GM12865 (cell line): ENCODE results near the gene CATSPER1.

ENCODE experiments used
- DNase-seq: peaks from one replicate; pipeline ENCODE4 v3.0.0; 2010; ENCODE audit warnings: low read depth
- H3K4me3 ChIP-seq: 2 replicates; pipeline ENCODE4 v1.5.1; 2011; ENCODE audit warnings: mild to moderate bottlenecking, low read depth, low read length, control low read depth
- CTCF ChIP-seq: IDR thresholded peaks from 2 replicates; pipeline ENCODE4 v1.5.1; 2011; ENCODE audit warnings: low read length, control low read depth, low read depth, inconsistent platforms; ENCODE audit not compliant: insufficient read depth; ENCODE audit errors: missing control alignments

CATSPER1 gene

DNA sequence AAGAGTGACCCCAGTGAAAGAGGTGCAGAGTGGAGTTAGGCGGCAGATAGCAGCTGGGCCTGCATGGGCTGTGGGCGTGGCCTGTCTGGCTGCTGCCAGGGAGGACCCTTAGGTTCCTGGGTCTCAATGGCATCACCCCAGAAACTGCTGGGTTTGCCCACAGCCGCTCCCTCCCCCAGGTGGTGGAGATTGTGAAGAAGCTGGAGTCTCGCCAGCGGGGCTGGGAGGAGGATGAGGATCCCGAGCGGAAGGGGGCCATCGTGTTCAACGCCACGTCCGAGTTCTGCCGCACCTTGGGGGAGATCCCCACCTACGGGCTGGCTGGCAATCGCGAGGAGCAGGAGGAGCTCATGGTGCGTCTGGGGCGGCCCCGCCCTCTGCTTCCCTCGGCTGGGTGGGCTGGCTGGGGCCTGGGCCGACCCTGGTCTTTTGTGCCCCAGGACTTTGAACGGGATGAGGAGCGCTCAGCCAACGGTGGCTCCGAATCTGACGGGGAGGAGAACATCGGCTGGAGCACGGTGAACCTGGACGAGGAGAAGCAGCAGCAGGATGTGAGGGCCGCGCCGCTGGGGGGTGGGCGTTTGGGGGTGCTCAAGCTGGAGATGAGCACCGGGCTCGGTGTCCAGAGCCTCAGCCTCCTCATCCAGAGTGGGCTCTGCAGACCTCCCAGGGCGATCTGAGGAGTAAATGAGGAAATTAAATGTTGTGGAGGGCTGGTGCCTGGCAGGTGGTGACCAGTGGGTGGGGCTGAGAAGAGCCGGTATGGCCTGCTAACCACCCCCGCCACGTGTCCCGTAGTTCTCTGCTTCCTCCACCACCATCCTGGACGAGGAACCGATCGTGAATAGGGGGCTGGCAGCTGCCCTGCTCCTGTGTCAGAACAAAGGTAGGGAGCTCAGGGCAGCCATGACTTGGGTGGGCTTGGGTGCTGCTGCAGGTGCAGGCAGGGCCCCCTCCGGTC lies 49.8 kb downstream of the CATSPER1 start:
- DNase-seq = no peak
- H3K4me3 ChIP-seq = no peak overlapping the region
- TF ChIP-seq CTCF = no peak

DNA sequence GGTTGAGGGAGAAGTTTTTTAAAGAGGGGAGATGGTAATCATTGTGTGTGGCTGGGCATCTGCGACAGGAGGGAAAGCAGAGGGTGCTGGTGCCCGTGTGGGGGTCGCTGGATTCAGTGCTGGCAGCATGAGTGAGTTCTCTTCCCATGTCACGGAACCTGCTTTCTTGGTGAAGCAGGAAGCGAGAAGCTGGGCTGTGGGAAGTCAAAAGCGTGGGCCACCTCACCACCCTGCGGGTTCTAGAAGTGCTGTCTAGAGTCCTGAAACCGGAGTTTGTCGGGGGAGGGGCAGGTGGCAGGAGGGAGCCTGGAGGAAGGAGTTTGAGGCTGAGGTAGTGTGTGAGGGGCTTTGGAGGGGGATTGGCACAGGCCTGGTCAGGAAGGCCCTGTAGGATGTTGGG lies 50.5 kb downstream of the CATSPER1 start:
- TF ChIP-seq CTCF = no peak
- no peak for DNase-seq
- H3K4me3 ChIP-seq = no peak overlapping the region

GRCh38 chr11:65973439-65974110 lies 52.7 kb downstream of the CATSPER1 start:
- TF ChIP-seq CTCF = no peak
- DNase-seq = no peak
- no peak overlapping the region for H3K4me3 ChIP-seq

GRCh38 chr11:65972116-65972515 lies 54.2 kb downstream of the CATSPER1 start:
- H3K4me3 ChIP-seq = no peak overlapping the region
- no peak for TF ChIP-seq CTCF
- no peak for DNase-seq

GRCh38 chr11:65968600-65969482 lies 57.4 kb downstream of the CATSPER1 start:
- no peak for TF ChIP-seq CTCF
- no peak for DNase-seq
- H3K4me3 ChIP-seq = no peak overlapping the region

DNA sequence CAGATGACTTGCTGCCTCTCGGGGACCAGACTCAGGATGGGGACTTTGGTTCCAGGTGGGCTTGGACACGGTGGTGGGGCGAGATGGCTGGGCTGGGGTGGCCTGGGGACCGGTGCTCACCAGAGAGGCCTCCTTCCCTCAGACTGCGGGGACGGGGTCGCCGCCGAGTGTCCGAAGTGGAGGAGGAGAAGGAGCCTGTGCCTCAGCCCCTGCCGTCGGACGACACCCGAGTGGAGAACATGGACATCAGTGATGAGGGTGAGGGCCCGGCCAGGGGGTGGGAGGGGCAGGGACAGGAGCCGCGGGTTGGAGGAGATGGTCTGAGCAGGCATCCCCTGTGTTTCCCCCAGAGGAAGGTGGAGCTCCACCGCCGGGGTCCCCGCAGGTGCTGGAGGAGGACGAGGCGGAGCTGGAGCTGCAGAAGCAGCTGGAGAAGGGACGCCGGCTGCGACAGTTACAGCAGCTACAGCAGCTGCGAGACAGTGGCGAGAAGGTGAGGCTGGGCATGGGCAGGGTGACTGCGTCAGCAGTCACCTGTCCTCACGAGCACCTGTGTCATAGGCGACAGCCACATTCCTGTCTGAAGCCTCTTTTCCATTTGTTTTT lies 58.8 kb downstream of the CATSPER1 start:
- no peak overlapping the region for H3K4me3 ChIP-seq
- DNase-seq = no peak
- no peak for TF ChIP-seq CTCF
